HCT116 (cell line): ENCODE measurements around the gene LPAR3. TPM values are rescaled to one million over a fixed set of nuclear protein-coding genes. Genes with fewer than 3 reads are reported as not detected.

Experiments
- ATAC-seq: fragments of 200-7000 bp; cut with Tn5 transposase; 2 replicates; pipeline ENCODE4 v1.9.1; 2020; ENCODE audit warnings: mild to moderate bottlenecking, moderate library complexity
- BruUV-seq: library from RNA; stranded (reverse); fragments of 400-500 nt; replicated peaks from 2 replicates; lab custom pipeline; 2021; lab: Mats Ljungman, UMichigan
- CTCF ChIA-PET: fragments of 300-600 bp; sonication (Branson Sonifier 250); formaldehyde crosslinking; loops from one replicate; lab custom pipeline; 2021; ENCODE audit warnings: antibody characterized with exemption; lab: Charles Lee
- POLR2A ChIA-PET: fragments of 300-600, 350-600 bp; sonication (Branson Sonifier 250); formaldehyde crosslinking; loops from one replicate; lab custom pipeline; 2021; ENCODE audit warnings: antibody characterized with exemption; lab: Charles Lee
- RAD21 ChIA-PET, 2 experiments: fragments of 300-600 bp; sonication (Branson Sonifier 250); formaldehyde crosslinking; loops; one replicate each; lab custom pipeline; 2023; ENCODE audit warnings: low total read pairs in 2 of 2; ENCODE audit not compliant: uncharacterized antibody in 2 of 2, unreplicated experiment in 2 of 2, low non-redundant PET in 1 of 2; lab: Charles Lee
- DNase-seq: peaks from one replicate; pipeline ENCODE4 v3.0.0-alpha.2; 2010; ENCODE audit warnings: low read depth, low spot score
- H2AFZ ChIP-seq: fragments of 200-600 bp; shearing (Covaris generic), sonication (generic); 2 replicates; pipeline ENCODE4 v1.6.1; 2017; ENCODE audit warnings: low read depth, mixed run types, mixed read lengths, antibody characterized with exemption, low read length; ENCODE audit not compliant: poor library complexity, severe bottlenecking
- H3K27ac ChIP-seq: 2 replicates; pipeline ENCODE4 v1.5.1; 2012; ENCODE audit warnings: low read depth, low read length
- H3K27me3 ChIP-seq: fragments of 200-600 bp; sonication (generic); 2 replicates; pipeline ENCODE4 v1.6.1; 2016; ENCODE audit warnings: mixed run types, low read length, mixed read lengths; ENCODE audit not compliant: insufficient read depth
- H3K36me3 ChIP-seq, 2 experiments: fragments of 200-500 bp in 1 of 2; fragments of 200-600 bp in 1 of 2; sonication (Bioruptor generic) in 1 of 2; sonication (generic) in 1 of 2; 2 replicates each; pipeline versions ENCODE4 v1.5.1 to v1.6.1; 2014 to 2016; ENCODE audit warnings: low read length in 2 of 2, inconsistent platforms in 1 of 2, mixed read lengths in 1 of 2, mixed run types in 1 of 2; ENCODE audit not compliant: insufficient read depth in 2 of 2, control insufficient read depth in 1 of 2
- H3K4me1 ChIP-seq, 2 experiments: fragments of 200-600 bp in 1 of 2; sonication (generic) in 1 of 2; 2 replicates each; pipeline versions ENCODE4 v1.5.1 to v1.6.1; 2012 to 2017; ENCODE audit warnings: low read length in 2 of 2, inconsistent platforms in 1 of 2, mild to moderate bottlenecking in 1 of 2, mixed read lengths in 1 of 2, mixed run types in 1 of 2, moderate library complexity in 1 of 2; ENCODE audit not compliant: insufficient read depth in 2 of 2, control insufficient read depth in 1 of 2
- H3K4me2 ChIP-seq: fragments of 200-600 bp; sonication (generic); 2 replicates; pipeline ENCODE4 v1.6.1; 2017; ENCODE audit warnings: mixed run types, low read length, mixed read lengths
- H3K4me3 ChIP-seq, 2 experiments: fragments of 200-600 bp in 1 of 2; sonication (generic) in 1 of 2; replicated peaks in 1 of 2; 2 replicates each; pipeline ENCODE4 v1.5.1; 2011 to 2016; ENCODE audit warnings: low read length in 2 of 2, control low read depth in 1 of 2, low read depth in 1 of 2, mild to moderate bottlenecking in 1 of 2, mixed read lengths in 1 of 2, mixed run types in 1 of 2
- H3K79me2 ChIP-seq: fragments of 200-600 bp; sonication (generic); 2 replicates; pipeline ENCODE4 v1.6.1; 2017; ENCODE audit warnings: mild to moderate bottlenecking, mixed run types, low read length, moderate library complexity, mixed read lengths; ENCODE audit not compliant: insufficient read depth
- H3K9ac ChIP-seq: fragments of 200-600 bp; sonication (generic); 2 replicates; pipeline ENCODE4 v1.6.1; 2016; ENCODE audit warnings: low read length, mixed read lengths
- H3K9me2 ChIP-seq: fragments of 200-600 bp; sonication (generic), shearing (Covaris generic); 2 replicates; pipeline ENCODE4 v1.6.1; 2017; ENCODE audit warnings: mixed run types, mild to moderate bottlenecking, moderate library complexity; ENCODE audit not compliant: insufficient read depth
- H3K9me3 ChIP-seq, 2 experiments: fragments of 200-500 bp in 1 of 2; fragments of 200-600 bp in 1 of 2; sonication (Bioruptor generic) in 1 of 2; sonication (generic) in 1 of 2; 2 replicates each; pipeline ENCODE4 v1.6.1; 2014 to 2017; ENCODE audit warnings: low read length in 2 of 2, mixed read lengths in 2 of 2, inconsistent platforms in 1 of 2, low read depth in 1 of 2, mild to moderate bottlenecking in 1 of 2, mixed run types in 1 of 2, moderate library complexity in 1 of 2; ENCODE audit not compliant: control insufficient read depth in 1 of 2, insufficient read depth in 1 of 2
- H4K20me1 ChIP-seq: fragments of 200-600 bp; sonication (generic), shearing (Covaris generic); 2 replicates; pipeline ENCODE4 v1.6.1; 2017; ENCODE audit warnings: mixed run types, mild to moderate bottlenecking, moderate library complexity; ENCODE audit not compliant: insufficient read depth
- CEBPB ChIP-seq: IDR thresholded peaks from 2 replicates; pipeline ENCODE4 v1.6.1; 2012; ENCODE audit warnings: low read depth
- ELF1 ChIP-seq: IDR thresholded peaks from 2 replicates; pipeline ENCODE4 v1.6.1; 2012; ENCODE audit warnings: low read depth, borderline replicate concordance
- EZH2 ChIP-seq: fragments of 200-600 bp; sonication (generic); IDR thresholded peaks from 2 replicates; pipeline ENCODE4 v1.6.1; 2017; ENCODE audit warnings: antibody characterized with exemption, mixed run types
- JUND ChIP-seq: IDR thresholded peaks from 2 replicates; pipeline ENCODE4 v1.6.1; 2012
- SIN3A ChIP-seq: IDR thresholded peaks from 2 replicates; pipeline ENCODE4 v1.6.1; 2012; ENCODE audit warnings: low read depth
- SRF ChIP-seq: IDR thresholded peaks from 2 replicates; pipeline ENCODE4 v1.6.1; 2012; ENCODE audit warnings: low read depth
- ZFX ChIP-seq: fragments of 450-650 bp; IDR thresholded peaks from 2 replicates; pipeline ENCODE4 v1.6.1; 2017
- intact Hi-C: fragments of 100-400 bp; cut with micrococcal nuclease; formaldehyde crosslinking; loops from 2 replicates; pipeline ENCODE4 v1.10.0; 2022
- total RNA-seq: library from RNA; stranded (reverse); gene quantifications from one replicate; pipeline ENCODE4 v1.2.1, GENCODE V29; 2021; ENCODE audit not compliant: unreplicated experiment
- TF ChIP-seq, protein P1 (sequence below): IDR thresholded peaks from 2 replicates; pipeline ENCODE4 v1.6.1; 2012; ENCODE audit warnings: low read depth
- TF ChIP-seq, protein P2 (sequence below), 3 experiments: fragments of 200-600 bp in 1 of 3; sonication (generic) in 1 of 3; IDR thresholded peaks in 2 of 3; conservative IDR thresholded peaks in 1 of 3; 2 replicates each; pipeline ENCODE4 v1.5.1; 2012 to 2017; ENCODE audit warnings: low read depth in 2 of 3, low read length in 2 of 3, antibody characterized with exemption in 1 of 3, borderline replicate concordance in 1 of 3, control low read depth in 1 of 3, mild to moderate bottlenecking in 1 of 3, mixed read lengths in 1 of 3, mixed run types in 1 of 3, moderate library complexity in 1 of 3; ENCODE audit not compliant: insufficient read depth in 1 of 3
- TF ChIP-seq, protein P3 (sequence below): IDR thresholded peaks from 2 replicates; pipeline ENCODE4 v1.6.1; 2012

LPAR3 gene
- total RNA-seq, 1 experiment from 2014 or later, result 27.2 TPM

DNA sequence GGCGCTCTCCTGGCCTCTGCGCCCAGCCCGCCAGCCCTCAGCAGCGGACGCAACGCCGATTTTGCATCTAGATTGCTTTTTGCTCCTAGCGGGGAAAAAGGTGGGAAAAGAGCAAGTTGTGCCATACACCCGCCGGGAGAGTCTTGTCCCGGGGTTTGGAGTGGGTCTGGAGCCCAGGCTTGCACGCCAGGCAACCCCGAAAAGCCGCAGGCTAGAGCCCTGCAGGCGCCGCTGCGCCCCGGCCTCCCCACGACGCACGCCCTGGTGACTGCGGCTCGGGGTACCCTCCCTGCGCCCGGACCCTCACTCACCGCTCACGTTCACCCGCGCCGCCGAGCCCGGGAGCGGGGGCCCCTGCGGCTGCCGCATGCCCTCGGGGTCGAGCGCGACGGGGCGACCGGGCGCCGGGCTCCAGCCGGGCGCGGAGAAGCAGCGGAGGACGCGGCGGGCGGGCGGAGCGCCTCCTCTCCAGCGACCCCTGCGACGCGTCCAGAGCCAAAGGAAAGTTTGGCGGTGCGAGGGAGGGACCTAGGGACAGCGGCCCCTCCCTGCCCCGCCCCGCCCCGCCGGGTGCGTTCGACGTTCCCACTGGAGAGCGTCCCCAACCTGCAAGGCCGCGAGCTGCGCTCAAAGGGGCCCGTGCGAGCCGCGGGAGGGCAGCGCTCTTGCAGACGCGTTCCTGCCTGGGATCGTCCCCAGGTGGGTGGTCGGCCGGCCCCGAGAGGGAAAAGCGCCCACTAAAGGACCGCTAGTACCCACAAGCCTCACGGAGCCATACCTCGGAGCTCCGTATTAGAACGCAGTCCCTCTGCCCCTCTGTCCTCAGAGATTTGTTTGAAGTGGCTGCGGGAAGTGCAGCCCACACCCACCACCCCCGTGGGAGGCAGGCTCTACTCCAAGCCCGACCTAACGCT is at the start of gene LPAR3 (continued):
- TF ChIP-seq, protein P1, sequence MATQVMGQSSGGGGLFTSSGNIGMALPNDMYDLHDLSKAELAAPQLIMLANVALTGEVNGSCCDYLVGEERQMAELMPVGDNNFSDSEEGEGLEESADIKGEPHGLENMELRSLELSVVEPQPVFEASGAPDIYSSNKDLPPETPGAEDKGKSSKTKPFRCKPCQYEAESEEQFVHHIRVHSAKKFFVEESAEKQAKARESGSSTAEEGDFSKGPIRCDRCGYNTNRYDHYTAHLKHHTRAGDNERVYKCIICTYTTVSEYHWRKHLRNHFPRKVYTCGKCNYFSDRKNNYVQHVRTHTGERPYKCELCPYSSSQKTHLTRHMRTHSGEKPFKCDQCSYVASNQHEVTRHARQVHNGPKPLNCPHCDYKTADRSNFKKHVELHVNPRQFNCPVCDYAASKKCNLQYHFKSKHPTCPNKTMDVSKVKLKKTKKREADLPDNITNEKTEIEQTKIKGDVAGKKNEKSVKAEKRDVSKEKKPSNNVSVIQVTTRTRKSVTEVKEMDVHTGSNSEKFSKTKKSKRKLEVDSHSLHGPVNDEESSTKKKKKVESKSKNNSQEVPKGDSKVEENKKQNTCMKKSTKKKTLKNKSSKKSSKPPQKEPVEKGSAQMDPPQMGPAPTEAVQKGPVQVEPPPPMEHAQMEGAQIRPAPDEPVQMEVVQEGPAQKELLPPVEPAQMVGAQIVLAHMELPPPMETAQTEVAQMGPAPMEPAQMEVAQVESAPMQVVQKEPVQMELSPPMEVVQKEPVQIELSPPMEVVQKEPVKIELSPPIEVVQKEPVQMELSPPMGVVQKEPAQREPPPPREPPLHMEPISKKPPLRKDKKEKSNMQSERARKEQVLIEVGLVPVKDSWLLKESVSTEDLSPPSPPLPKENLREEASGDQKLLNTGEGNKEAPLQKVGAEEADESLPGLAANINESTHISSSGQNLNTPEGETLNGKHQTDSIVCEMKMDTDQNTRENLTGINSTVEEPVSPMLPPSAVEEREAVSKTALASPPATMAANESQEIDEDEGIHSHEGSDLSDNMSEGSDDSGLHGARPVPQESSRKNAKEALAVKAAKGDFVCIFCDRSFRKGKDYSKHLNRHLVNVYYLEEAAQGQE, result no peak
- TF ChIP-seq, protein P2, sequence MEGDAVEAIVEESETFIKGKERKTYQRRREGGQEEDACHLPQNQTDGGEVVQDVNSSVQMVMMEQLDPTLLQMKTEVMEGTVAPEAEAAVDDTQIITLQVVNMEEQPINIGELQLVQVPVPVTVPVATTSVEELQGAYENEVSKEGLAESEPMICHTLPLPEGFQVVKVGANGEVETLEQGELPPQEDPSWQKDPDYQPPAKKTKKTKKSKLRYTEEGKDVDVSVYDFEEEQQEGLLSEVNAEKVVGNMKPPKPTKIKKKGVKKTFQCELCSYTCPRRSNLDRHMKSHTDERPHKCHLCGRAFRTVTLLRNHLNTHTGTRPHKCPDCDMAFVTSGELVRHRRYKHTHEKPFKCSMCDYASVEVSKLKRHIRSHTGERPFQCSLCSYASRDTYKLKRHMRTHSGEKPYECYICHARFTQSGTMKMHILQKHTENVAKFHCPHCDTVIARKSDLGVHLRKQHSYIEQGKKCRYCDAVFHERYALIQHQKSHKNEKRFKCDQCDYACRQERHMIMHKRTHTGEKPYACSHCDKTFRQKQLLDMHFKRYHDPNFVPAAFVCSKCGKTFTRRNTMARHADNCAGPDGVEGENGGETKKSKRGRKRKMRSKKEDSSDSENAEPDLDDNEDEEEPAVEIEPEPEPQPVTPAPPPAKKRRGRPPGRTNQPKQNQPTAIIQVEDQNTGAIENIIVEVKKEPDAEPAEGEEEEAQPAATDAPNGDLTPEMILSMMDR (IDR thresholded peaks at IDR 0.05 in 2 of 3, conservative IDR thresholded peaks at IDR 0.05 in 1 of 3; ENCODE audit: borderline replicate concordance in 1 of 3, insufficient read depth in 1 of 3, low read depth in 2 of 3, low read length in 2 of 3), result peak in 1 of 3 experiments; percentile 21; a peak in 1 of 6 replicates
- TF ChIP-seq ZFX (peak; percentile 64), SRF (no peak), SIN3A (no peak; the same call in 1 of the 2 replicates)

DNA sequence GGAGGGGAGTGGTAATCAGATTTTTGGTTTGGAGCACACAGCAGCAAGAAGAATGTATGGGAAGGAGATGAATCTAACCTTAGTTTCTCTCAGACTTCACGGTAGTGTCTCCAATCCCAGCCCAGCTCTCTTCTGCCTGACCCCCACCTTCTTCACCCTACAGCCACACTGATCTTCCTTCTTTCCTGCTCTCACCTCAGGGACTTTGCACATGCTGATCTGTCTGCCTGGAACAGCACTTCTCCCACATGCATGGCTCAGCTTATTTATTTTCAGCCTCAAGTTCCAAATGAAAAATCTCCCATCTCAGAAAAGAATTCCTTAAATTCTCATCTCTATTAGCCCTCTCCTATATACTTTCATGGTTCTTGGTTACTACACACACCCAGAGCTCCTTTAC is 48.8 kb upstream of the LPAR3 start:
- Histone ChIP-seq H3K4me2 (no peak overlapping the region), H3K9ac (no peak overlapping the region), H4K20me1 (no peaks in the 10 kb centered on the region), H3K4me3 (no peak overlapping the region), H3K36me3 (no peaks in the 10 kb centered on the region), H2AFZ (no peak overlapping the region), H3K9me3 (no peaks in the 10 kb centered on the region), H3K27ac (no peak overlapping the region), H3K9me2 (no peaks in the 10 kb centered on the region), H3K4me1 (peaks cover 16 to 22% of the 10 kb centered on the region in 2 experiments), H3K27me3 (no peaks in the 10 kb centered on the region), H3K79me2 (no peaks in the 10 kb centered on the region)
- CTCF ChIA-PET, result interaction anchor here (0.8 to 1.7 kb wide), 3 partner anchors 298 to 318 kb away, joined by 4 to 9 read pairs (median 4); partner anchors contain the start of gene C1orf52
- BruUV-seq, result no TSS peak
- POLR2A ChIA-PET, result no interaction called here
- RAD21 ChIA-PET, result no interaction called here
- ATAC-seq (no peak), DNase-seq (no peak)
- intact Hi-C loops, result loop anchor here (10.0 kb wide), 1 partner anchor 163 kb away; no protein-coding TSS in a partner anchor
- TF ChIP-seq EZH2 (no peak), JUND (no peak), SIN3A (no peak), ZFX (no peak), ELF1 (no peak), CEBPB (no peak)
- TF ChIP-seq, protein P1, result no peak
- TF ChIP-seq, protein P3, sequence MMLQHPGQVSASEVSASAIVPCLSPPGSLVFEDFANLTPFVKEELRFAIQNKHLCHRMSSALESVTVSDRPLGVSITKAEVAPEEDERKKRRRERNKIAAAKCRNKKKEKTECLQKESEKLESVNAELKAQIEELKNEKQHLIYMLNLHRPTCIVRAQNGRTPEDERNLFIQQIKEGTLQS, result no peak
